ENCODE results near the gene SMARCA1.

The SMARCA1 gene

GRCh38 chrX:129461801-129462456, 61.4 kb downstream of the SMARCA1 start:
- no peak for DNase-seq (ENCODE audit: low spot score)

- DNase-seq (ENCODE audit: low spot score), result no peak
Observed at GRCh38 chrX:129452523-129452922, 70.8 kb downstream of the SMARCA1 start.

- no peak for DNase-seq (ENCODE audit: low spot score)
Observed at GRCh38 chrX:129450123-129450522, 73.2 kb downstream of the SMARCA1 start.

GRCh38 chrX:129449148-129449547, 74.1 kb downstream of the SMARCA1 start:
- no peak for DNase-seq (ENCODE audit: low spot score)

GRCh38 chrX:129445436-129445835, 77.9 kb downstream of the SMARCA1 start:
- no peak for DNase-seq (ENCODE audit: low spot score)

- no peak for DNase-seq (ENCODE audit: low spot score)
Observed at GRCh38 chrX:129433945-129434344, 89.3 kb downstream of the SMARCA1 start.

GRCh38 chrX:129433461-129433860, 89.8 kb downstream of the SMARCA1 start:
- DNase-seq (ENCODE audit: low spot score), result no peak

GRCh38 chrX:129427267-129427666, 96.0 kb downstream of the SMARCA1 start:
- DNase-seq (ENCODE audit: low spot score), result no peak

GRCh38 chrX:129423191-129423590, 100.1 kb downstream of the SMARCA1 start:
- no peak for DNase-seq (ENCODE audit: low spot score)

GRCh38 chrX:129404670-129405008, 118.7 kb downstream of the SMARCA1 start:
- no peak for DNase-seq (ENCODE audit: low spot score)

GRCh38 chrX:129403974-129404669, 119.2 kb downstream of the SMARCA1 start:
- DNase-seq (ENCODE audit: low spot score), result no peak
